Measurements from ENCODE around the gene AGTPBP1. TPM values are rescaled to one million over a fixed set of nuclear protein-coding genes. Genes with fewer than 3 reads are reported as not detected.

Gene AGTPBP1
- total RNA-seq, 4 donors from 2014 or later = 3.7 to 18.1 (median 11.4) TPM

- intact Hi-C loops (cut with DNase I) = no loop called here
- TF ChIP-seq CTCF (IDR thresholded peaks at IDR 0.05) (no peak), POLR2A (IDR thresholded peaks at IDR 0.05) (no peak)
- Histone ChIP-seq H3K4me1 (peaks cover 0 to 21% (median 0%) of the 10 kb centered on the region in 3 donors), H3K4me3 (no peak overlapping the region), H3K9me3 (no peaks in the 10 kb centered on the region), H3K27ac (no peak overlapping the region), H3K36me3 (no peaks in the 10 kb centered on the region), H3K27me3 (peaks cover 0 to 98% (median 2%) of the 10 kb centered on the region in 4 donors)
- WGBS, 2 donors = 80 to 83% methylated on average over 1 of the region's 2 CpGs
- DNase-seq = no peak
Measured at GRCh38 chr9:85524531-85524930, 217.2 kb downstream of the AGTPBP1 start.

GRCh38 chr9:85523202-85523601, 218.6 kb downstream of the AGTPBP1 start:
- peaks cover 0 to 98% (median 2%) of the 10 kb centered on the region in 4 donors for H3K27me3 ChIP-seq
- WGBS, 2 donors = 25 to 62% methylated on average over 2 to 7 of the region's 9 CpGs
- peaks cover 0 to 21% (median 0%) of the 10 kb centered on the region in 3 donors for H3K4me1 ChIP-seq
- H3K36me3 ChIP-seq = no peaks in the 10 kb centered on the region
- no peaks in the 10 kb centered on the region for H3K9me3 ChIP-seq
- TF ChIP-seq POLR2A (IDR thresholded peaks at IDR 0.05) (no peak), CTCF (IDR thresholded peaks at IDR 0.05) (no peak)
- H3K27ac ChIP-seq = peak overlapping the region in 2 of 4 donors; percentile 45 to 52
- H3K4me3 ChIP-seq = peak overlapping the region in 1 of 4 donors; percentile 57
- intact Hi-C loops (cut with DNase I) = no loop called here
- DNase-seq = no peak

DNA sequence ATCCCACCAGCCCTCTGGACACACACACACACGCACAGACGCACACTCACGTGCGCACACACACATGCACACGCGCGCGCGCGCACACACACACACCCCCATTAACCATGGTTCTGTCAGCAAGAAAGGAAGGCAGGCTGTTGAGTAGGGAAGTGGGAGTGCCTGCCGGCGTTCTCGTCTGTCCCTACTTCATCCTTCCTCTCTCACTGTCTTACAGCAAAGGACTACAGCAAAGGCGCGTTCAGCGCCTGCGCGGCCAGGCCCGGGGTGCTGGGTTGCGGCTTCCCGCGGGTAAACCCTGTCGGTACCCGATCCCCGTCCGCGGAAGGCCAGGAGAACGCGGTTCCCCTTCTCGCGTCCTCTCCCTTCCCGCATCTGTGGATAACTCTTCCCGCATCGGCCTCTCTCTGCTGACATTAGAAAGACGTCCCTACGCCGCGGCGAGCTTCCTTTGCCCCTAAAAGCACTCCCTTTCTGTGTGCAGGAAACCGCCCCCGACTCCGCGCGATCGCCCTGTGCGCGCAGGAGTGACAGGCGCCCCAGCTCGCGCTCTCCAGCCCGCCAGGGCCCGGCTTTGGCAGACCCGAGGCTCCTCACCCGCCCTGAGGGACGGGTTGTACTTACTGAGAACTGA, 219.2 kb downstream of the AGTPBP1 start:
- TF ChIP-seq POLR2A (IDR thresholded peaks at IDR 0.05) (no peak), CTCF (IDR thresholded peaks at IDR 0.05) (no peak)
- WGBS, 2 donors = 5 to 53% methylated on average over 10 to 34 of the region's 55 CpGs
- Histone ChIP-seq H3K27ac (peak overlapping the region in 2 of 4 donors; percentile 45 to 52), H3K27me3 (peaks cover 0 to 98% (median 2%) of the 10 kb centered on the region in 4 donors), H3K4me3 (peak overlapping the region; percentile 7 to 57 (median 28)), H3K4me1 (peaks cover 0 to 21% (median 0%) of the 10 kb centered on the region in 3 donors), H3K9me3 (no peaks in the 10 kb centered on the region), H3K36me3 (no peaks in the 10 kb centered on the region)
- no peak for DNase-seq
- intact Hi-C loops (cut with DNase I) = no loop called here

GRCh38 chr9:85521371-85522197, 220.2 kb downstream of the AGTPBP1 start:
- no peak for DNase-seq
- Histone ChIP-seq H3K27me3 (peaks cover 0 to 100% (median 2%) of the 10 kb centered on the region in 4 donors), H3K36me3 (no peaks in the 10 kb centered on the region), H3K4me1 (peaks cover 0 to 21% (median 0%) of the 10 kb centered on the region in 3 donors), H3K4me3 (no peak overlapping the region), H3K27ac (no peak overlapping the region), H3K9me3 (no peaks in the 10 kb centered on the region)
- intact Hi-C loops (cut with DNase I) = no loop called here
- TF ChIP-seq POLR2A (IDR thresholded peaks at IDR 0.05) (no peak), CTCF (IDR thresholded peaks at IDR 0.05) (no peak)
- 61 to 69% methylated on average over 21 to 23 of the region's 23 CpGs for WGBS, 2 donors
